GM19099 (cell line): ENCODE data around the gene AP1S1.

Source experiments
- POLR2A ChIP-seq: IDR thresholded peaks from 3 replicates; pipeline ENCODE4 v1.6.1; 2011; ENCODE audit warnings: low read depth; ENCODE audit not compliant: insufficient read length; ENCODE audit errors: extremely low read depth

AP1S1 gene

DNA sequence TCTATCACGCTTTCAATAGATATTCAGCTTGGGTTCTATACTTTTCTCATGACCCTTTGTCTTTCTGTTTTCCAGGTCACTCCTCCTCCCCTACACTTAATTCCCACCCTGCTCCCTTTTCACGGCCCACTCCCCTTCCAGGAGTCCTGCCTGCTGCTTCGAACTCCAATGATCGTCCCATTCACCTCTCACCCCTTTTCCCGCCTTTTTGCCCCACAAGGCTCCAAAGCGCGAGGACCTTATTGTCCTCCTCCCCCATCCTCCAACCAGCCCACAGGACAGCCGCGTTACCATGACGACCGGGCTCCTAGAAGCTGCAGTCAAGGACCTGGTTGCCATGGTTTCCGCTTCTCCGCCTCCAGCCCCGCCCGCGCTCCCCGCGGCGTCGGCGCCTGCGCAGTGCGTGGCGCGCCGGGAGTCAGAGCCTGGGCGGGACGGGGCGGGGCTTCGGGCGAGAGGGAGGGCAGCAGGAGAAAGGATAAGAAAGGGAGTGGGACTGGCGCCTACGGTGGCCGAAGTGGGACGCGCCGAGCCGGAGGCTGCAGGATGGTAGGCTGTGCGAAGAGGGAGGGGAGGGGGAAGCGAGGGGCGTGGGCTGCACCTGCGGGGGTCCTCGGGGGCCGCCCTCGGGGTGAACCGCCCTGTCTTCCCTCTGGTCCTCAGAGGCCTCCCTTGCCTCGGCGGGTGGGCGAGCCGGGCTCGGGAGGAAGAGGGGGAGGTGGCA, at the start of gene AP1S1:
AP1S1 (plus strand) TSS at position 508 of the 724 bp plus-strand sequence; CDS start at position 547, 39 bp downstream.
- peak; percentile 19 for TF ChIP-seq POLR2A

DNA sequence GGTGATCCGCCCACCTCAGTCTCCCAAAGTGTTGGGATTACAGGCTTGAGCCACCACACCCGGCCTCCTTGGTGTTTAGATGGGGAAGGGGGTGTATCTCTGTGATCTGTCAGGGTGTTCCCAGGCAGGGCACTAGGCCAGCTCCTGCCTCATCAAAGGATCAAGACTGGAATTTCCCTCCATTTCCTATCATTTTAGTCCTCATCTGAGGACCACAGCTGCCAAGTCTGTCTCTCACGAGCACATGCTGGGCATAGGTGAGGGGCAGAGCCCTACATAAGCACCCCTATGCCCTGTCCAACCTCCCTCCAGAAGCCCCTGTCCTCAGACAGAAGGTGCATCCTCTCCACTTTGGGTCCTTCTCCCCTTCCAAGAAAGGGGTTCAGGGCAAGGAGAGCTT, 49.5 kb upstream of the AP1S1 start:
- no peak for TF ChIP-seq POLR2A

DNA sequence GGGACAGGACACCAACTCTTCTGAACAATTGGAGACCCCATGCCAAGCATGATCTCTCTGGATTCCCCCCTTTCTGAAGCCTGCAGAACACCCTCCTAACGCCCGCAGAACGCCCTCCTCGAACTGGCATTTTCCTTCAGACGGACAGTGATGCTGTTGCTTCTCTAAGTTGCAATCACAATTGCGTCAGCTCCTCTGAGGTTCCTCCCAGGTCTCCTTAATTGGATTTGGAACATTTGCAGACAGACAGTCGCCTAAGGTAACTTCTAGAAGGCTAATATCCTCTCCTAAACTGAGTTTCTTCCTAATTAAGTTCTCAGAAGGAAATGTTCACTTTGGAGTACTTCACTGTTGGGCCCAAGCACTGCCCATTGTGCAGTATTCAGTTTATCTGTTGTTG, 47.9 kb upstream of the AP1S1 start:
- no peak for TF ChIP-seq POLR2A

DNA sequence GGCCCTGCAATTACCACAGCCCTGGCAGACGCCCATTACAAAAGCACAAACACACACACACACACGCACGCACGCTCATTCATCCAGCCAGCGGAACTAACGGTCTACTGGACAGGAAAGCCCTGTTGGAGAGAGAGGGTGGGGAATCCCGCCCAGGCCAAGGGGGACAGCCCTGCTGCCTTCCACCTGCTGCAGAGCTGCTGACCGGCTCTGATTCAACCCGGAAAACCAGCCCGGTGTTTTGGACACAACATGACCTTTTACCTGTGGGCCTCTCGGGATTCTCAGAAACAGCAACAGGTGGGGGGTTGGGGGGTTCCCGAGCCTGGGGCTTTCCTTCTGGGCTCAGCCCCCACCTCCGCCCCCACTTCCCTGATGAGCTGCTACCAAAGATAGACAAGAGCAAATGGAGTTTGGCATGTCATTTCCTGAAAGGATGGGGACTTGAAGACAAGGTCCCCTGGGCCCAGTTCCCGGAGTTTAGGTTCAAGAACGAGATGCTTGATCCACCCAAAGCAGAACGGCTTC, 45.9 kb upstream of the AP1S1 start:
- TF ChIP-seq POLR2A, result no peak

- no peak for TF ChIP-seq POLR2A
Measured at GRCh38 chr7:101108961-101109360, 45.3 kb upstream of the AP1S1 start.

DNA sequence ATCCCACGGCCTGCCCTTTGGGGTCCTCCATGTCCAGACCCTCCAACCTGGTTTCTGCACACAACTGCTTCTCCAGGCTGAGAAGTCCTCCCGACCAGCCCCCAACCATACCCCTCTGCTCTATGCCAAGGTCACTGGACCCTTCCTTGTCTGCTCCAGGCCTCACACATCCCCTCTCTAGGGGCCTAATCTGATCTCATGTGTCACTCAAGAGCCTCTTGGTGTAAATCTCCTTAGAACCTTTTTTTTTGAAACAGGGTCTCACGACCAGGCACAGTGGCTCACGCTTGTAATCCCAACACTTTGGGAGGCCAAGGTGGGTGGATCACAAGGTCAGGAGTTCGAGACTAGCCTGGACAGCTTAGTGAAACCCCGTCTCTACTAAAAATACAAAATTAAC, 44.9 kb upstream of the AP1S1 start:
- TF ChIP-seq POLR2A, result no peak

- no peak for TF ChIP-seq POLR2A
Measured at GRCh38 chr7:101111261-101111660, 43.0 kb upstream of the AP1S1 start.

DNA sequence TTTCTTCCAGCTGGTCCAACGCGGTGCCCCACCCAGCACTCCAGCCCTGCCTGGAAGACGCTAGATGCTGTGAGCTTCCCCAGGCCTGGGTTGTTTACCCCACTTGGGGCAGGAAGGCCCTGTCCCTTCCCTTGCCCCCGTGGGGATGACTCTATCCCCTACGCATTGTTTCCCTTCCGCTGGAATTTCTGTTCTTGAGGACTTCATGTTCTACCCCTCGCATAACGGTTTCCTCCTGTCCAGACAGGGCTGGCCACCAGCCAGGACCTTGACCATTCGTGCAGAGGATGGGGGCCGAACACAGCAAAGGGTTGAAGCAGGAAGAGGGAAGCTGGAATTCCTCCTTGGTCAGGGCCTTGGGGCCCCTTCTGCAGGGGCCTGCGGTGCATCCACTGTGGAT, 42.0 kb upstream of the AP1S1 start:
- TF ChIP-seq POLR2A, result no peak

DNA sequence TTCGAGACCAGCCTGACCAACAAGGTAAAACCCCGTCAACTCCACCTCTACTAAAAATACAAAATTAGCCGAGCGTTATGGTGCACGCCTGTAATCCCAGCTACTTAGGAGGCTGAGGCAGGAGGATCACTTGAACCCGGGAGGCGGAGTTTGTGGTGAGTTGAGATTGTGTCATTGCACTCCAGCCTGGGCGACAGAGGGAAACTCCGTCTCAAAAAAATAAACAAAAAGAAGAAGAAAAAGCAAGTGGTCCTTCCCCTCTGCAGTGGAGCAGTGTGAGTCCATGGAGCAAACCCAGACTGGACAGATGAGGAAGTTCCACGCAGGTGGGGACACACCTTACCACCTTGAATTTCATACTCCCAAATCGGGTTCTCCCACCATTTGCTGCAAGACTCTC, 40.4 kb upstream of the AP1S1 start:
- no peak for TF ChIP-seq POLR2A

DNA sequence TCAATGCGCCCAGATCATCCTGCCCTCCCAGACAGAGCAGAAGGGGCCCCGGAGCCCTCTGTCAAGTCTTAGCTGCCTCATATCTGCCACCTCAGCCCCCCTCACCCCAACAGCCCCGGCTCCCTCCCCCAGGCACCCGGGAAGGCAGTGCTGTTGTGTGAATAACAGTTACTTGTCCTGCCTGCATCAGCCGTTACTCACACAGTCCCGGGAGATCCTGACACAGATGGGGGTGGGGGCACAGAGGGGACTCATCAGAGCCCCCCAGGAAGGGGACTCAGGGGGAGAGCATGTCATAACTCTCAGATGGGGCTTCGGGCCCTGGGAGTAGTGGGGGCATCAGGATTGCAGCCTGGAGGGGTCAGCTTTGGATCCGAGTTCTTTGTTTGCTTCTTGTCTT, 39.8 kb upstream of the AP1S1 start:
- no peak for TF ChIP-seq POLR2A

- TF ChIP-seq POLR2A, result no peak
Measured at GRCh38 chr7:101115215-101115614, 39.1 kb upstream of the AP1S1 start.

GRCh38 chr7:101116898-101117297, 37.4 kb upstream of the AP1S1 start:
- no peak for TF ChIP-seq POLR2A

DNA sequence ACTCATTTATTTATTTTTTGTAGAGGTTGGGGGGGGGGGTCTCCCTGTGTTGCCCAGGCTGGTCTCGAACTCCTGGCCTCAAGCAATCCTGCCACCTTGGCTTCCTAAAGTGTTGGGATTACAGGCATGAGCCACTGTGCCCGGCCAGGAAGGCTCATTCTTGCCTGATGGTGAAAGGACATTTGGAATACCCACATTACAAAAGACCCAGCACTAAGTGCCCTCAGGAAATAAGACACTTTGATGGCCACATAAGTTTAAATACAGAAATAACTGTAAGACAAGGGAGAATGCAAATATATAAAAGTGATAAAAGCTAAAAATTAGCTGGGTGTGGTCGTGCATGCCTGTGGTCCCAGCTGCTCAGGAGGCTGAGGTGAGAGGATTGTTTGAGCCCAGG, 35.4 kb upstream of the AP1S1 start:
- TF ChIP-seq POLR2A, result no peak

GRCh38 chr7:101119876-101120275, 34.4 kb upstream of the AP1S1 start:
- TF ChIP-seq POLR2A, result no peak

- no peak for TF ChIP-seq POLR2A
Measured at GRCh38 chr7:101120315-101120714, 34.0 kb upstream of the AP1S1 start.

DNA sequence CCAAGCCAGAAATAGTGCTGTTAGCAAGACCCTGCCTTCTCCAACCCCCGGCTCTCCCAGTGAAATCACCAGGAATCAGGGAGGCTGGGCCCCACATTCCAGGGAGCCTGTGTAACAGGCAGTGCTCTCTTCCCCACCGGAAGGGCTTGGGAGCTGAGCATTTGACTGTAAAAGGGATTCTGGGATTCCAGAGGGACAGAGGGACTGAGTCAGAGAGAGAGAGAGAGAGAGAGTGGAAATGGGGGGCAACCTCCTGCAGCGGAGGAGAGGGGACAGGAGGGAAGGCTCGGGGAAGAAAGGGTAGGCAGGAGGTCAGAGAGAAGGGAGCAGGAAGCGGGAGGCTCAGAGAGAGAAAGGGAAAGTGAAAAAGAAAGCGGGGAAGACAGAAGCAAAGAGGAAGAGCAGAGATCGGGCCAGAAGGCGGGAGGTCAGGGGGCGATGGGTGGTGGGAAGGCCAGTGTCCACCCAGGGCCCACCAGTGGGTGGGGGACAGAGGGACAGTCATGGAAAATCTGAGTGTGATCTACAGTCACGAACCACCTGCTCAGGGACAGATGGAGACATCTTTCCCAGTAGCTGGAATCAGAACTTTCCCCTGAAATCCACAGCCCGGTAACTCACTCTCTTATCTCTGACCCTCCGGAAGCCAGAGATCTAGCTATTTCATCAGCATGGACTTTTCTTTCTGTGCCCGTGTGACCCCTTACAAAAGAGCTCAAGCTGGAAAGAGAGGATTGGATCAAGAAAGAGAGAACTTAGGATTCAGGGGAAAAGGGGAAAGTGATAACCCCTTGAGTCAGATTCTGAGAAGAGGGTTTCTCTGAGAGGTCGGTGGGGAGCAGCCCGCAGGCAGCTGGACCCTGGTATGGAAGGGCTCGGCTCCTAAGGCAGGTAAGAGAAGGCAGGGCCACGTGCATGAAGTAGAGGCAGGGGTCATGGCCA, 32.0 kb upstream of the AP1S1 start:
- TF ChIP-seq POLR2A, result no peak
